Upper lobe of left lung (tissue), 6 donors: ENCODE results near the gene FTO. TPM values are rescaled to one million over a fixed set of nuclear protein-coding genes. Genes with fewer than 3 reads are reported as not detected.

Source experiments
- ATAC-seq, 2 donors: fragments of 200-7000 bp; cut with Tn5 transposase; one replicate each; pipeline ENCODE4 v1.9.1; 2022; ENCODE audit warnings: mild to moderate bottlenecking in 2 of 2, moderate library complexity in 2 of 2; ENCODE audit not compliant: low FRiP score in 2 of 2
- DNase-seq, 2 donors: peaks; one replicate each; pipeline ENCODE4 v3.0.0-alpha.2; 2019 to 2020
- H3K27ac ChIP-seq, 4 donors: fragments of 200-600 bp; sonication (generic); one replicate each; pipeline ENCODE4 v1.5.1; 2016 to 2019
- H3K27me3 ChIP-seq, 4 donors: fragments of 200-600 bp; sonication (generic); one replicate each; pipeline ENCODE4 v1.5.1; 2017 to 2019
- H3K36me3 ChIP-seq, 4 donors: fragments of 200-600 bp; sonication (generic); one replicate each; pipeline ENCODE4 v1.5.1; 2016 to 2019
- H3K4me1 ChIP-seq, 4 donors: fragments of 200-600 bp; sonication (generic); one replicate each; pipeline ENCODE4 v1.5.1; 2018 to 2019
- H3K4me3 ChIP-seq, 4 donors: fragments of 200-600 bp; sonication (generic); one replicate each; pipeline ENCODE4 v1.5.1; 2017 to 2019; ENCODE audit warnings: mild to moderate bottlenecking in 2 of 4, moderate library complexity in 1 of 4
- H3K9me3 ChIP-seq, 4 donors: fragments of 200-600 bp; sonication (generic); one replicate each; pipeline ENCODE4 v1.5.1; 2018 to 2019
- CTCF ChIP-seq, 6 experiments: fragments of 450-650 bp in 4 of 6; fragments of 200-600 bp in 2 of 6; sonication (generic) in 2 of 6; IDR thresholded peaks; one replicate each; pipeline ENCODE4 v1.5.1; 2016 to 2019; ENCODE audit warnings: antibody characterized with exemption in 6 of 6
- EP300 ChIP-seq, 4 donors: sonication (generic); formaldehyde crosslinking; IDR thresholded peaks; one replicate each; pipeline ENCODE4 v1.5.1; 2017; ENCODE audit warnings: antibody characterized with exemption in 4 of 4, control low read depth in 2 of 4
- POLR2A ChIP-seq, 4 donors: fragments of 450-650 bp; IDR thresholded peaks; one replicate each; pipeline ENCODE4 v1.5.1; 2016 to 2017; ENCODE audit warnings: antibody characterized with exemption in 4 of 4, mild to moderate bottlenecking in 2 of 4
- POLR2AphosphoS5 ChIP-seq, 2 donors: sonication (generic); formaldehyde crosslinking; IDR thresholded peaks; one replicate each; pipeline ENCODE4 v1.5.1; 2017; ENCODE audit warnings: antibody characterized with exemption in 2 of 2
- WGBS, 2 donors: methylation state at CpG; one replicate each; pipeline ENCODE4 v1.1.5; 2017 to 2018; 5-methylcytosine and 5-hydroxymethylcytosine counted together
- total RNA-seq, 6 donors: library from RNA; depleted of rRNA in 4 of 6; stranded (reverse); fragments of >200 nt in 4 of 6; gene quantifications; one replicate each; pipeline versions ENCODE4 v1.1.0 to v1.2.1, GENCODE V29; 2016 to 2021
- donor health status: DM: no; HTN: no; CAD: no; lungs with moderate emphysema.
- donor health status: DM: no; HTN: yes; CAD: no; lungs with severe emphysema.

The FTO gene
- total RNA-seq, 6 donors from 2014 or later, result 62.9 to 114 (median 75.4) TPM

GRCh38 chr16:53852678-53853077 lies 148.7 kb downstream of the FTO start:
- no peaks in the 10 kb centered on the region for H3K36me3 ChIP-seq
- TF ChIP-seq POLR2AphosphoS5 (IDR thresholded peaks at IDR 0.05) (no peak), EP300 (IDR thresholded peaks at IDR 0.05) (no peak), POLR2A (IDR thresholded peaks at IDR 0.05) (no peak), CTCF (IDR thresholded peaks at IDR 0.05) (no peak)
- DNase-seq, result no peak
- H3K9me3 ChIP-seq, result no peaks in the 10 kb centered on the region
- no peak overlapping the region for H3K4me3 ChIP-seq
- no peak for ATAC-seq
- peaks cover 0 to 13% (median 2%) of the 10 kb centered on the region in 4 donors for H3K4me1 ChIP-seq
- 86 to 94% methylated on average over 6 of the region's 6 CpGs for WGBS, 2 donors
- no peak overlapping the region for H3K27ac ChIP-seq
- no peaks in the 10 kb centered on the region for H3K27me3 ChIP-seq

- no peak overlapping the region for H3K27ac ChIP-seq
- no peaks in the 10 kb centered on the region for H3K36me3 ChIP-seq
- no peak overlapping the region for H3K4me3 ChIP-seq
- H3K27me3 ChIP-seq, result no peaks in the 10 kb centered on the region
- no peaks in the 10 kb centered on the region for H3K9me3 ChIP-seq
- no peak for ATAC-seq
- no peak for TF ChIP-seq CTCF (IDR thresholded peaks at IDR 0.05)
- TF ChIP-seq POLR2AphosphoS5 (IDR thresholded peaks at IDR 0.05), result no peak
- no peak for TF ChIP-seq EP300 (IDR thresholded peaks at IDR 0.05)
- no peak for TF ChIP-seq POLR2A (IDR thresholded peaks at IDR 0.05)
- DNase-seq, result no peak
- no peaks in the 10 kb centered on the region for H3K4me1 ChIP-seq
Measured at GRCh38 chr16:53855056-53855455, 151.1 kb downstream of the FTO start.

GRCh38 chr16:53855511-53855910 lies 151.6 kb downstream of the FTO start:
- DNase-seq, result no peak
- ATAC-seq, result no peak
- TF ChIP-seq CTCF (IDR thresholded peaks at IDR 0.05) (no peak), EP300 (IDR thresholded peaks at IDR 0.05) (no peak), POLR2A (IDR thresholded peaks at IDR 0.05) (no peak), POLR2AphosphoS5 (IDR thresholded peaks at IDR 0.05) (no peak)
- H3K9me3 ChIP-seq, result no peaks in the 10 kb centered on the region
- no peak overlapping the region for H3K4me3 ChIP-seq
- H3K36me3 ChIP-seq, result no peaks in the 10 kb centered on the region
- no peak overlapping the region for H3K27ac ChIP-seq
- 95 to 97% methylated on average over 1 of the region's 1 CpG for WGBS, 2 donors
- H3K27me3 ChIP-seq, result no peaks in the 10 kb centered on the region
- H3K4me1 ChIP-seq, result no peaks in the 10 kb centered on the region

- Histone ChIP-seq H3K4me1 (peaks cover 4 to 8% (median 6%) of the 10 kb centered on the region in 4 donors), H3K27ac (no peak overlapping the region), H3K4me3 (no peak overlapping the region), H3K27me3 (no peaks in the 10 kb centered on the region), H3K36me3 (no peaks in the 10 kb centered on the region), H3K9me3 (no peaks in the 10 kb centered on the region)
- no peak for DNase-seq
- no peak for ATAC-seq
- no peak for TF ChIP-seq CTCF (IDR thresholded peaks at IDR 0.05)
- TF ChIP-seq POLR2AphosphoS5 (IDR thresholded peaks at IDR 0.05), result no peak
- TF ChIP-seq POLR2A (IDR thresholded peaks at IDR 0.05), result no peak
- TF ChIP-seq EP300 (IDR thresholded peaks at IDR 0.05), result no peak
- WGBS, 2 donors, result 90 to 99% methylated on average over 2 of the region's 2 CpGs
Measured at GRCh38 chr16:53859995-53860540, 156.1 kb downstream of the FTO start.

- H3K4me1 ChIP-seq, result peaks cover 10 to 16% (median 12%) of the 10 kb centered on the region in 4 donors
- H3K9me3 ChIP-seq, result no peaks in the 10 kb centered on the region
- TF ChIP-seq EP300 (IDR thresholded peaks at IDR 0.05) (no peak), CTCF (IDR thresholded peaks at IDR 0.05) (no peak), POLR2A (IDR thresholded peaks at IDR 0.05) (no peak), POLR2AphosphoS5 (IDR thresholded peaks at IDR 0.05) (no peak)
- no peaks in the 10 kb centered on the region for H3K27me3 ChIP-seq
- DNase-seq (no peak), ATAC-seq (no peak)
- H3K4me3 ChIP-seq, result no peak overlapping the region
- no peaks in the 10 kb centered on the region for H3K36me3 ChIP-seq
- H3K27ac ChIP-seq, result no peak overlapping the region
- 89 to 93% methylated on average over 2 of the region's 2 CpGs for WGBS, 2 donors
Measured at GRCh38 chr16:53863861-53864260, 159.9 kb downstream of the FTO start.
